HG03039 (cell line): Measurements from ENCODE around the gene ENTPD1.
"Not testable (repeated sequence)": the region's sequence is repeated elsewhere in the genome, so short reads cannot be mapped to it uniquely, and the experiment has no call there.

Source experiments
- ATAC-seq: cut with Tn5 transposase; IDR thresholded peaks from one replicate; pipeline ENCODE4 v1.9.1; 2021; ENCODE audit warnings: mild to moderate bottlenecking, moderate library complexity; ENCODE audit not compliant: unreplicated experiment

Gene ENTPD1

DNA sequence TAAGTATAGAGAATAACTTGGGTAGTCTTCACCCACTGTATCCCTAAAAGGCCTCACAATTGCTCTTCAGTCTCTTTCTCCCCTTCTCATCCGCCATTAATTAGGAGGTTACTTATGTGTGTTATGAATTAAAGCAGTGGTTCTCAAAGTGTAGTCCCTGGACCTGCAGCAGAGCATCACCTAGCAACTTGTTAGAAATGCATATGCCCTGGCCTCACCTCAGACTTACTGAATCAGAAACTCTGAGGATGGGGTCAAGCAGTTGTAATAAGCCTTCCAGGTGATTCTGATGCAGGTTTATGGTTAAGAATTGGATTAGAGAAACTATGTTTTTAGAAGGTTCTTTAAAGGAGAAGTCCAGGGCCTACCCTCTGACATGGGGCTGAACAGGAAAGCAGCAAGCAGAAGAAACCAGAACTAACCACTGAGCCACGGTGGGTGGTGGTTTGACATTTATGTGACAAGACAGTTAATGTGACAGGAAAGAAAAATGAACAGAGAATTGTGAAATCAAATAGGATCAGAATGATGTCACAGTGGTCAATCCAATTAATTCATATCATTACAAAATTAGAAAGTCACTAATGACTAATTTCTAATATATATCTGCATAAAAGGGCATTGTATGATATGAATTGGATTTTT, 37.6 kb downstream of the ENTPD1 start:
- no peak for ATAC-seq

DNA sequence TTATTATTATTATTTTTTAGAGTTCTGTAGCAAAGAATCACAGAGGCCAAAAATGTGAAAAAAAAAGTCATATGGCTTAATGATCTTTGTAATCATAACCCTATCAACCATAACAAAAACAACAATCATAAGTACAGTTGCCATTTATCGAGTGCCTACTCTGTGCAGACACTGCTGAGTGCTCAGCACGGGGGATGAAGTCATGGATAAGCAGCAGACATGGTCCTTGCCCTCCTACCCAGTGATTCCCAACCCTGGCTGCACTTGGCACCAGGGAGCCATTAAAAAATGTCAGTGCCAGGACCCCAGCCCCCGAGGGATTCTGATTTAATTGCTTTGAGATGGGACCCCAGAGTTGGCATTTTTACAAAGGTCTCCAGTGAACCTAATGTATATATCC, 38.2 kb downstream of the ENTPD1 start:
- ATAC-seq, result no peak

DNA sequence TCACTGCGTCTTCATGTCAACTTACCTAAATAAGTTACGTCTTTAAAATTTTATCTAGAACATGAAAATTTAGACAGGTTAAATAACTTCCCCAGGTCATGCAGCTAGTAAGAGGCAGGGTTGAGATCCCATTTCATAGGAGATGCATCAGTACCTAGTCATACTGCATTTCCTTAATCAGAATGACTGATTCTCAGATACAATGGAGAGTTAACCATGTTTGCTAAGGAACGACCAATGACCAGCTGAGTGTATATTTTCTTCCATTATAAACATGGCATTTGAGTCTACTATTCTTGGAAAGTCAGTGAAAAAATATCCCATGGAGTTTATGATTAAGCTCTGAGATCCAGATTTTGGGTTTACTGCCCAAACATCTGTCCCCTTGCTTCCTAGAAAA, 39.6 kb downstream of the ENTPD1 start:
- ATAC-seq, result no peak

DNA sequence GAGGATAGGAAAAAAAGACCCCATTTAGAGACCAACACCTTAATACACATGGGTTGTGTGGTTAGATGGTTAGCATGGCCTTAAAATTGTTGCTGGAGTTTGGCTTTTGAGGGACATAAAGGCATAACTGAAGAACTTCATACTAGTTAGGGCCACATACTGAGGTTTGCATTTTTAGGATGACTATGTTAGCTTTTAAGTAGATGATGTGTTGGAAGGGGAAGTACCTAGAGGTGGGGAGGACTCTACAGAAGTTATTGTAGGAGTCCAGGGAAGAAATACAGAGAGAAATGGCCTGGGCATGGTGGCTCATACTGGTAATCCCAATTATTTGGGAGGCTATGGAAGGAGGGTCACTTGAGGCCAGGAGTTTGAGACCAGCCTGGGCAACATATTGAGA, 40.5 kb downstream of the ENTPD1 start:
- peak; percentile 38 for ATAC-seq

DNA sequence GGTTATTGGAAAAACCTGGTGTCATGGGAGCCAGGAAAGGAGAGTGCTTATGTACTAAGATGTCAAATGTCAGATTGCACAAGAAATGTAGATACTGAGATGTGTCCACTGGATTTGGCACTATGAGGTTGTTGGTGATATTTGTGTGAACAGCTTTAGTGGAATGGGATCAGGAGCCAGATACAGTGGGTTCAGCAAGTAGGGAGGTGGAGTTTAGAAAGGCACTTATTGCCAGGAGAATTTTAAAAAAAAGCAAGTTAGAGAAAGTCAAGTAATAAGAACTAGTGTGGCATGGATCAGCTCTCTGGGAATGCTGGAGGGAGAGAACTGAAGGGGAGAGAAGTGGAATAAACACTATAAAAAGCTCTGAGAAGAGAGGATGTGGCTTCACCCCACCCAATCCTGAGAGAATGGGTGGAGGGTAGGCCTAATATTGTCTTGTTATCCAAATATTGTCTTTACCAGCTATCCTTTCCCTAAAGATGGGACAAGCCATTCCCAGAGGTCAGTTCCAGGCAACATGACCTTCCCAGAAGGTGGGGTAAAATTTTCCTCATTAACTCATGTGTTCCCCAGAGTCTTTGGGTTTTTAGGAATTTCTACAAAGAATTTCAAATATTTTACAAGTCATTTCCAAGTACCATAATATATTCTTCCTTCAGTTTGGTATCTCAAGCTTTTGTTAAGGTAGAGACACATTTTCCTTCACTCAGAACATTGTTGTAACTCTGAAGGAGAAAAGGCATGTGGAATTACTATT, 42.3 kb downstream of the ENTPD1 start:
- ATAC-seq, result no peak

DNA sequence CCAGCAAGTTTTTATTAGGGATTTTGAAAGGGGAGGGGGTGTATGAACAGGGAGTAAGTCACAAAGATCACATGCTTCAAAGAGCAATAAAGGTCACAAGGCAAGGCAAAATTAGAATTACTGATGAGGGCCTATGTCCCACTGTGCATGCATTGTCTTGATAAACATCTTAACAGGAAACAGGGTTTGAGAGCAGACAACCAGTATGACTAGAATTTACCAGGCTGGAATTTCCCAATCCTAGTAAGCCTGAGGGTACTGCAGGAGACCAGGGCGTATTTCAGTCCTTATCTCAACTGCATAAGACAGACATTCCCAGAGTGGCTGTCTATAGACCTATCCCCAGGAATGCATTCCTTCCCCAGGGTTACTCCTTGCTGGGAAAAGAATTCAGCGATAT, 44.3 kb downstream of the ENTPD1 start:
- ATAC-seq, result not testable (repeated sequence)

DNA sequence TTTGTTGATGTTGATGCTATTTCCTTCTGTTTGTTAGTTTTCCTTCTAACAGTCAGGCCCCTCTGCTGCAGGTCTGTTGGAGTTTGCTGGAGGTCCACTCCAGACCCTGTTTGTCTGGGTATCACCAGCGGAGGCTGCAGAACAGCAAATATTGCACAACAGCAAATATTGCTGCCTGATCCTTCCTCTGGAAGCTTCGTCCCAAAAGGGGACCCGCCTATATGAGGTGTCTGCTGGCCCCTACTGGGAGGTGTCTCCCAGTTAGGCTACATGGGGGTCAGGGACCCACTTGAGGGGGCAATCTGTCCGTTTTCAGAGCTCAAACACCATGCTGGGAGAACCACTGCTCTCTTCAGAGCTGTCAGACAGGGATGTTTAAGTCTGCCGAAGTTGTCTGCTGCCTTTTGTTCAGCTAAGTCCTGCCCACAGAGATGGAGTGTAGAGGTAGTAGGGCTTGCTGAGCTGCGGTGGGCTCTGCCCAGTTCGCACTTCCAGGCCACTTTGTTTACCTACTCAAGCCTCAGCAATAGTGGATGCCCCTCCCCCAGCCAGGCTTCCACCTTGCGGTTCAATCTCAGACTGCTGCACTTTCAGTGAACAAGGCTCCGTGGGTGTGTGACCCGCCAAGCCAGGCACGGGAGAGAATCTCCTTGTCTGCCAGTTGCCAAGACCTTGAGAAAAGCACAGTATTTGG, 50.9 kb downstream of the ENTPD1 start:
- not testable (repeated sequence) for ATAC-seq

DNA sequence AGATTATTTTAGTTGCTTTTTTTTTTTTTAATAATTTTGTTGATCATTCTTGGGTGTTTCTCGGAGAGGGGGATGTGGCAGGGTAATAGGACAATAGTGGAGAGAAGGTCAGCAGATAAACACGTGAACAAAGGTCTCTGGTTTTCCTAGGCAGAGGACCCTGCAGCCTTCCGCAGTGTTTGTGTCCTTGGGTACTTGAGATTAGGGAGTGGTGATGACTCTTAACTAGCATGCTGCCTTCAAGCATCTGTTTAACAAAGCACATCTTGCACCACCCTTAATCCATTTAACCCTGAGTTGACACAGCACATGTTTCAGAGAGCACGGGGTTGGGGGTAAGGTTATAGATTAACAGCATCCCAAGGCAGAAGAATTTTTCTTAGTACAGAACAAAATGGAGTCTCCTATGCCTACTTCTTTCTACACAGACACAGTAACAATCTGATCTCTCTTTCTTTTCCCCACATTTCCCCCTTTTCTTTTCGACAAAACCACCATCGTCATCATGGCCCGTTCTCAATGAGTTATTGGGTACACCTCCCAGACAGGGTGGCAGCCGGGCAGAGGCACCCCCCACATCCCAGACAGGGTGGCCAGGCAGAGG, 52.8 kb downstream of the ENTPD1 start:
- ATAC-seq, result not testable (repeated sequence)

DNA sequence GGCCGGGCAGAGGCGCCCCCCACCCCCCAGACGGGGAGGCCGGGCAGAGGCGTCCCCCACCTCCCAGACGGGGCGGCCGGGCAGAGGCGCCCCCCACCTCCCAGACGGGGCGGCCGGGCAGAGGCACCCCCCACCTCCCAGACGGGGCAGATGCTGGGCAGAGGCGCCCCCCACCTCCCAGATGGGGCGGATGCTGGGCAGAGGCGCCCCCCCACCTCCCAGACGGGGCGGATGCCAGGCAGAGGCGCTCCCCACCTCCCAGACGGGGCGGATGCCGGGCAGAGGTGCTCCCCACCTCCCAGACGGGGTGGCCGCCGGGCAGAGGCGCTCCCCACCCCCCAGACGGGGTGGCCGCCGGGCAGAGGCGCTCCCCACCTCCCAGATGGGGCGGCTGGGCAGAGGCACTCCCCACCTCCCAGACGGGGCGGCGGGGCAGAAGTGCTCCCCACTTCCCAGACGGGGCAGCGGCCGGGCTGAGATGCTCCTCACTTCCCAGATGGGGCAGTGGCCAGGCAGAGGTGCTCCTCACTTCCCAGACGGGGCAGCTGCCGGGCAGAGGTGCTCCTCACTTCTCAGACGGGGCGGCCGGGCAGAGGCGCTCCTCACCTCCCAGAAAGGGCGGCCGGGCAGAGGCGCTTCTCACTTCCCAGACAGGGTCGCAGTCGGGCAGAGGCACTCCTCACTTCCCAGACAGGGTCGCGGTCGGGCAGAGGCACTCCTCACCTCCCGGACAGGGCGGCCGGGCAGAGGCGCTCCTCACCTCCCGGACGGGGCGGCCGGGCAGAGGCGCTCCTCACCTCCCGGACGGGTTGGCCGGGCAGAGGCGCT, 53.6 kb downstream of the ENTPD1 start:
- ATAC-seq, result no peak

DNA sequence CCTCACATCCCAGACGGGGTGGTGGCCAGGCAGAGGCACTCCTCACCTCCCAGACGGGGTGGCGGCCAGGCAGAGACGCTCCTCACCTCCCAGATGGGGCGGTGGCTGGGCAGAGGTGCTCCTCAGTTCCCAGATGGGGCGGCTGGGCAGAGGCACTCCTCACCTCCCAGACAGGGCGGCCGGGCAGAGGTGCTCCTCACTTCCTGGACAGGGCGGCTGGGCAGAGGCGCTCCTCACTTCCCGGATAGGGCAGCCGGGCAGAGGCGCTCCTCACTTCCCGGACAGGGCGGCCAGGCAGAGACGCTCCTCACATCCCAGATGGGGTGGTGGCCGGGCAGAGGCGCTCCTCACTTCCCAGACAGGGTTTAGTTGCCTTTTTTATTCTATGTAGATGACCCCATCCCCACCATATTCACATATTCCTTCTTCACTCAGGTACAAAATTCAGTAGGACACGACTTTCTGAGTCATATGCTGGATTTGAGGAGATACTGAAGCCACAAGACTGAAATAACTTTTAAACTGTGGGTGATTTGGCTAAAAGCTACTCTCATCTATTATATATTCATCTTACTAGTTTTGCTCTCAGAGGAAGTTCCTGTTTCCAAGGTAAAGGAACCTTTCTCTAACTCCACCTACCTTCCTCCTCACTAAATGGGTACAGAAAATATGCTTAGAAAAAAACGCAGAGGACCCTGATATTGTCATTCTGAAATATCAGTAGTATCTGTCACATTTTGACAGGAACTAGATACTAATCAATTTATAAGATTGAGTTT, 54.4 kb downstream of the ENTPD1 start:
- ATAC-seq, result no peak

DNA sequence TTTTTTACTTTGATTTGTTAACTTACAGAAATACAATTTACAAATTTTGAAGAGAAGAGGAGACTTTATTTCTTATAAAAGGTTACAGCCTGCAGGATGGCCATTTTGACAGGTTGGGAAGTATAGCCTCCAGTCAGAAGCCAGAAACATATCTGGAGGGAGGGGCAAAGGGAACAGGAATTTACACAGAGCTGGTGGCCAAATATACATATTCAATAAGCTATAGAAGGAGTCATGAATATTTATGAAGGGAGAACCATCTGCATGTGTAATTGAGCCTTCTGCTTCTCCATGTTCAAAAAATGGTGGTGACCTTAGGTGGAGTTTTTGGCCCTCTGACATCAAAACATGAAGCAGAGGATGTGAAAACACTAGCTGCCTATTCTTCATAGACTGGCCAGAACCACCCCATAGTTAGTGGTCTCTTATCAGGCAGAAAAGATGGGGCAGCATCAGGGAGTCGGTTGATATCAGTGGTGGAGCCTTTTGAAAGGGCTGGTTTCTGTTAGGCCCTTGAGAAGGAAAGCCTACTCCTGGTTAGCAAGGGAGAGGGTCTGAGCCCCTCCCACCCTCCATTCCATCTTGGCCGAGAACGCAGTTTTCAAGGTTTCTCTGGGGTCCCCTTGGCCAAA, 57.2 kb downstream of the ENTPD1 start:
- ATAC-seq, result no peak

DNA sequence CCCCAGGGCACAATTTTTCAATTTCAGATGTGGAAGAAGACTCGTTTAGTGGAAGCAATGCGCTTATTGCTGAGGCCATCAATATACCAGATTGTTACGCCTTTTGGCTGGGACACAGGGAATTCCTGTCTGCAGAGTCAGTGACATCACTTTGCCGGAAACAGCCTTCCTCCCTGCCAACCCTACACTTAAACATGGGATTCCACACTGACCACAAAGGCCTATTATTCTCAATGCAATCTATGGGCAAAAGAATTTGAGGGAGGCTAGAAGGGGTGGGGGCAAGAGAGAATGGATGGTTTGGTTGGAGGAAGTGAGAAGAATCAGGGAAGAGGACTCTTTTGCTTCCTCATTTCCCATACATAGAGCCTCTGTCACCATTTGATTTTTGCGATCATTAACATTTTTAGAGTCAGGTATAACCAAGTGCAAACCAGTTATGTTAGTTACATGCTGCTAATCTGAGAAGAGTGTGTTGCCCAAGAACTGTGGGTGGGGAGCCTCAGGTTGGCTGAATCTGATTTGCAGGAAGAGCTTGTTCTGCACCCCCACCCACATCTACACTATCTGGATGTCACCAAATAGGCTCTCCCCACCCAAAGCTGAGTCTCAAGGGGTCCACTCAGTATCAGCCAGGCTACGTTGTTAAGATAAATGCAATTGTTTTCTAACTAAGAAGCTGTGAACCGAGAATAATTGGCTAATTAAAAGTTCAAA, 58.2 kb downstream of the ENTPD1 start:
- no peak for ATAC-seq

DNA sequence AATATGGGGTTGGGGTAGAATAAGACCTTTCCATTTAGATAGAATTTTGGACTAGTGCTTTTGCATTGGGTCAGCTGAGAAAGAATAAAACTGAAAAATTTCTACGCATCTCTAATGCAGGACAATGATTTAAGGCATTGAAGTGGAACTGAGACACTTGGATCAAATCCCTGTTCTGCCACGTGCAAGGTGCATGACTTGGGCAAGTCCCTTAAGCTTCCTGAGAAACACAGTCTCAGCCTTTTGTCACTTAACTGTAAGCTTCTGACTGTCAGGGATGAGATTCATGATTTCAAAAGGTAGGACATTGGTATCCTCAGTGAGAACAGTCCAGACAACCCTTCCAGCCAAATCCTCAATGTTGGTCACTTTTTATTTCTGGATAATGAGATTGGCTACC, 59.2 kb downstream of the ENTPD1 start:
- ATAC-seq, result no peak

DNA sequence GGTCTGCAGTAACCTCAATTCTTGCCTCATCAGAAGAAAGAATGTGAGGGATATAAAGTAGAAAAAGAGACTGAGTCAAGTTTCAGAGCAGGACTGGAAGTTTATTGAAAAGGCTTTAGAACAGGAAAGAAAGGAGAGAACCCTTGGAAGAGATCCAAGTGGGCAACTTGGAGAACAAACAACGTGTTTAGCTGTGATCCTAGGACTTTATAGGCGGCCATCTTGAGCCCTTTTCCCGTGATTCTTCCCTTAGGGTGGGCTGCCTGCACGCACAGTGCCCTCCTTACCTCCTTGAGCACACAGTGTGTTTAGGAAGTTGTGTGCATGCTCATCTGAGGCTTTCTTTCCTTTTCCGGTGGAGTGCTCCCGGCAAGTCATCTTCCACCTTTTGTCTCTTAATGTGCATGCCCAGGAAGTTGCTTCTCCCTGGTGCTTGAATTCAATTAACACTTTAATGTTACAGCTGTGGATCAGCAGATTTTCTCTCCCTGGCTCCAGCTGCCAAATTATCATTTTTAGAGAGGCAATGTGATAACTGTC, 59.8 kb downstream of the ENTPD1 start:
- no peak for ATAC-seq

DNA sequence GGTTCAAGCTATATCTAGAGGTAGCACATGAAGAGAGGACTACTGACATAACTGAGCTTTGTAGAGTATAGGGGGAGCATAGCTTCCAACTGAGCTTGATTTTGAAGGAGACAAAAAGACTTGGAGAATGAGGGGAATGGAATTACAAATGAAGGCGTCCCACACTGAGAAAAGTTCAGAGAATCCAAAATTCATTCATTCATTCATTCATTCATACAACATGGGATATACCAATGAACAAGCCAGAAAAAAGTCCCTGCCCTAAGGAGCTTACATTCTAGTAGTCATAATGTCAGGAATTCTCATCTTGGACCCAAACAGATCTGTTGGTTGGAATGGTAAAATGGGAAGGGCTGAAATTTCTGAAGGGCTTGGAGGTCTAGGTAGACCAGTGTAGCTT, 62.0 kb downstream of the ENTPD1 start:
- ATAC-seq, result no peak

DNA sequence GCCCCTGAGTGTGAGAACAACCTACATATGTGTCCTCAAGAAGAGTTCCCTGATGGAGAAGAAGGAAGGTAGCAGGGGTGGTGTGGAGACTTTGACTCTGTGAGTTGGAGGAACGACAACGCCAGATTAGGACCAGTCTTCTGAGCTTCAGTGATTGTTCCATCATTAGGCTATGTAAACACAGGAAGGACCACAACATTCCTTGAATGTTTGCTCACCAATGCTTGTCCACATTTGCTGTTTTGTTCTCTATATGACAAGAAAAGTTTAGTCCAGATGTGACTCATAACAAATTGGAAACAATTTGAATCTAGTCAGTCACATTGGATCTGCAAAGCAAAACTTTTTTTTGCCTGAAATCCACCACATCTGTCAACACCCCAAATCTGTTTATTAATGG, 62.7 kb downstream of the ENTPD1 start:
- no peak for ATAC-seq

DNA sequence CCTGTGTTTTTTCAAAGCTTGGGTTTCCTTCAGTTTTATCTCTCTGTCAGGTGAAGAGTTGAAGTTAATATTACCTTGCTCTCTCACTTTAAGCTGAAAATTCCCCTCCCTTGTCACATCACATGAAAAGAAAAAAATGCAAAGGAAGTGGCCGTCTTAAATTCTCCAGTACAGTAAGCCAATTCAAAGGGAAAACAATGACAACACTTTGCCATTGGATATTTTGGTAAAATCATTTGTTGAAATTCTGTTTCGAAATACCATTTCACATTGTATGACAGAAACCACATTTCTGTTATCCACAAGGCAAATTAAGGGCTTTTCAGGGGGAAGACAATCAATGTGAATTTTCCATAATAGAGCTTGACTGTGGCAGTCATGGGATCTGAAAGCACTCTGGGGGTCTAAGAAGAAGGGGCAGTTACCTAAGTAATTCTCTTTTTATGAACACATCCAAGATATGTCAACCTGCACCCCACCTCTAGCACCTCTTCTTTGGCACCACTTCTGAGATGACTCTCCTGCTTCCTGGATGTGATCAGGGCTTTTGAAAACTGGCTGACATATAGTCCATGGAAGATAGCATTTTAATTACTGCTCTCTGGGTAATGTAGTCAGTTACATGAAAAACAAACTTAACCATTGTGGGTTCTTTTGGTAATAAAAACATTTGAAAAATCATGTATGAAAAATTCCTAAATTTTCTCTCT, 63.8 kb downstream of the ENTPD1 start:
- no peak for ATAC-seq

DNA sequence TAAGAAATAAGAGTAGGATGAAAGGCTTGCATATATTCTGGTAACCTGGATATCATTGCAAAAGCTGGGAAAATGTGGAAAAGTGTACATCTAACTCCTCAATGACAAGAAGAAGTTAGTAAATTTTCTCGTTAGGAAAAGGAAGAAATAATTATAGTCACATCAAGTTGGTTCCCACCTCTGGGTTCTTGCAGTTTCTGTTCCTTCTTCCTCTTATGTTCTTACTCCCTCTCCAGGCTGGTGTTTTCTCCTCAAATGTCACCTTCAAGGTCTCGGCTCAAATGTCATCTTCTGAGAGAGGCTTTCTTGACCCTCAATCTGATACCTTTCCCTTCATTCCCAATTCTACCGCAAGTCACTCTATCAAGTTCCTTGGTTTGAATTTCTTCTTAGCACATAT, 64.4 kb downstream of the ENTPD1 start:
- no peak for ATAC-seq
